ENCODE data around the gene MROH7.

- TF ChIP-seq, protein P1, sequence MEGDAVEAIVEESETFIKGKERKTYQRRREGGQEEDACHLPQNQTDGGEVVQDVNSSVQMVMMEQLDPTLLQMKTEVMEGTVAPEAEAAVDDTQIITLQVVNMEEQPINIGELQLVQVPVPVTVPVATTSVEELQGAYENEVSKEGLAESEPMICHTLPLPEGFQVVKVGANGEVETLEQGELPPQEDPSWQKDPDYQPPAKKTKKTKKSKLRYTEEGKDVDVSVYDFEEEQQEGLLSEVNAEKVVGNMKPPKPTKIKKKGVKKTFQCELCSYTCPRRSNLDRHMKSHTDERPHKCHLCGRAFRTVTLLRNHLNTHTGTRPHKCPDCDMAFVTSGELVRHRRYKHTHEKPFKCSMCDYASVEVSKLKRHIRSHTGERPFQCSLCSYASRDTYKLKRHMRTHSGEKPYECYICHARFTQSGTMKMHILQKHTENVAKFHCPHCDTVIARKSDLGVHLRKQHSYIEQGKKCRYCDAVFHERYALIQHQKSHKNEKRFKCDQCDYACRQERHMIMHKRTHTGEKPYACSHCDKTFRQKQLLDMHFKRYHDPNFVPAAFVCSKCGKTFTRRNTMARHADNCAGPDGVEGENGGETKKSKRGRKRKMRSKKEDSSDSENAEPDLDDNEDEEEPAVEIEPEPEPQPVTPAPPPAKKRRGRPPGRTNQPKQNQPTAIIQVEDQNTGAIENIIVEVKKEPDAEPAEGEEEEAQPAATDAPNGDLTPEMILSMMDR (tag by site-specific recombination; IDR thresholded peaks at IDR 0.05), result no peak
- no peak for TF ChIP-seq ZNF175 (tag by site-specific recombination; IDR thresholded peaks at IDR 0.05)
- no peak for TF ChIP-seq ZNF654 (tag by site-specific recombination; IDR thresholded peaks at IDR 0.05; ENCODE audit: low read depth)
- no peak for TF ChIP-seq IKZF3 (tag by site-specific recombination; IDR thresholded peaks at IDR 0.05)
- no peak for TF ChIP-seq TSHZ1 (tag by site-specific recombination; IDR thresholded peaks at IDR 0.05; ENCODE audit: borderline replicate concordance)
- TF ChIP-seq ZBTB20 (tag by site-specific recombination; IDR thresholded peaks at IDR 0.05), result no peak
- TF ChIP-seq ZNF274 (IDR thresholded peaks at IDR 0.05; ENCODE audit: low read length), result no peak
- TF ChIP-seq ZNF274 (tag by site-specific recombination; IDR thresholded peaks at IDR 0.05; ENCODE audit: borderline replicate concordance), result no peak
- TF ChIP-seq ZNF501 (tag by site-specific recombination; IDR thresholded peaks at IDR 0.05), result no peak
- TF ChIP-seq YY1 (tag by site-specific recombination; IDR thresholded peaks at IDR 0.05), result no peak
- TF ChIP-seq ZSCAN30 (tag by site-specific recombination; IDR thresholded peaks at IDR 0.05), result no peak
- TF ChIP-seq SETDB1 (IDR thresholded peaks at IDR 0.05; ENCODE audit: insufficient read length, low read length), result no peak
- TF ChIP-seq ZNF248 (tag by site-specific recombination; IDR thresholded peaks at IDR 0.05), result no peak
Observed at GRCh38 chr1:54705153-54705552, 63.6 kb downstream of the MROH7 start.
